OCI-LY7 (cell line): ENCODE data around the gene STXBP1. TPM values are rescaled to one million over a fixed set of nuclear protein-coding genes. Genes with fewer than 3 reads are reported as not detected.
A peak's percentile ranks its signal among the peaks of the same experiment; 100 is the strongest.

Experiments used
- BruUV-seq: library from RNA; stranded (reverse); fragments of 400-500 nt; replicated peaks from 2 replicates; lab custom pipeline; 2021; lab: Mats Ljungman, UMichigan
- CTCF ChIA-PET: fragments of 300-600 bp; sonication (Branson Sonifier 250); formaldehyde crosslinking; loops from one replicate; lab custom pipeline; 2022; ENCODE audit warnings: antibody characterized with exemption; ENCODE audit not compliant: unreplicated experiment; lab: Charles Lee
- POLR2A ChIA-PET: fragments of 300-600 bp; sonication (Branson Sonifier 250); formaldehyde crosslinking; loops from one replicate; lab custom pipeline; 2022; ENCODE audit warnings: antibody characterized with exemption; lab: Charles Lee
- DNase-seq: peaks from one replicate; pipeline ENCODE4 v3.0.0-alpha.2; 2015; ENCODE audit warnings: low spot score
- H2AFZ ChIP-seq: fragments of 200-600 bp; sonication (generic), shearing (Covaris generic); 2 replicates; pipeline ENCODE4 v1.6.1; 2014; ENCODE audit warnings: mild to moderate bottlenecking, antibody characterized with exemption, low read length, moderate library complexity
- H3K27ac ChIP-seq: fragments of 200-600 bp; sonication (generic); 2 replicates; pipeline ENCODE4 v1.5.1; 2014; ENCODE audit warnings: mixed run types, low read depth, mild to moderate bottlenecking, moderate library complexity, low read length, inconsistent platforms; ENCODE audit not compliant: poor library complexity, severe bottlenecking
- H3K36me3 ChIP-seq: fragments of 200-600 bp; sonication (generic); 2 replicates; pipeline ENCODE4 v1.6.1; 2014; ENCODE audit warnings: mild to moderate bottlenecking, antibody characterized with exemption, low read length, moderate library complexity, mixed read lengths; ENCODE audit not compliant: insufficient read depth
- H3K4me1 ChIP-seq: fragments of 200-600 bp; sonication (generic); 2 replicates; pipeline ENCODE4 v1.5.1; 2014; ENCODE audit warnings: mild to moderate bottlenecking, low read length; ENCODE audit not compliant: insufficient read depth, poor library complexity, severe bottlenecking
- H3K4me2 ChIP-seq: fragments of 200-600 bp; sonication (generic); 2 replicates; pipeline ENCODE4 v1.6.1; 2014; ENCODE audit warnings: mild to moderate bottlenecking, low read length
- H3K4me3 ChIP-seq: fragments of 200-600 bp; sonication (generic); 2 replicates; pipeline ENCODE4 v1.5.1; 2014; ENCODE audit warnings: mild to moderate bottlenecking, low read depth, low read length; ENCODE audit not compliant: poor library complexity, severe bottlenecking
- H3K79me2 ChIP-seq: fragments of 200-600 bp; sonication (generic); 2 replicates; pipeline ENCODE4 v1.6.1; 2016; ENCODE audit warnings: low read depth, mild to moderate bottlenecking, low read length, moderate library complexity, mixed read lengths; ENCODE audit not compliant: insufficient read depth
- H3K9me2 ChIP-seq: fragments of 200-600 bp; sonication (generic); 2 replicates; pipeline ENCODE4 v1.6.1; 2016; ENCODE audit warnings: mild to moderate bottlenecking, low read length, mixed read lengths; ENCODE audit not compliant: insufficient read depth
- H3K9me3 ChIP-seq: fragments of 200-600 bp; sonication (generic); 2 replicates; pipeline ENCODE4 v1.6.1; 2014; ENCODE audit warnings: mild to moderate bottlenecking, mixed run types, low read length, mixed read lengths
- H4K20me1 ChIP-seq: fragments of 200-600 bp; sonication (generic); 2 replicates; pipeline ENCODE4 v1.6.1; 2014; ENCODE audit warnings: mild to moderate bottlenecking, antibody characterized with exemption, low read length, moderate library complexity, mixed read lengths; ENCODE audit not compliant: insufficient read depth
- EZH2phosphoT487 ChIP-seq: fragments of 200-600 bp; sonication (generic); IDR thresholded peaks from 2 replicates; pipeline ENCODE4 v1.6.1; 2018; ENCODE audit warnings: low read depth, borderline replicate concordance, mild to moderate bottlenecking, mixed run types, antibody characterized with exemption, low read length, moderate library complexity, mixed read lengths
- intact Hi-C: fragments of 100-400 bp; cut with micrococcal nuclease; formaldehyde crosslinking; loops from one replicate; pipeline ENCODE4 v1.10.0; 2022; ENCODE audit not compliant: unreplicated experiment
- total RNA-seq, 2 experiments: library from RNA; depleted of rRNA in 1 of 2; stranded (reverse); fragments of >200 nt in 1 of 2; shearing (Covaris generic) in 1 of 2; gene quantifications; 2 replicates each; pipeline ENCODE4 v1.2.3, GENCODE V29; 2014 to 2022
- TF ChIP-seq, protein P1 (sequence below): fragments of 200-600 bp; sonication (generic); conservative IDR thresholded peaks from 2 replicates; pipeline ENCODE4 v1.5.1; 2014; ENCODE audit warnings: mild to moderate bottlenecking, antibody characterized with exemption, low read length, moderate library complexity, mixed read lengths

The STXBP1 gene
- total RNA-seq, 2 experiments from 2014 or later: 4.1 to 20.4 TPM

DNA sequence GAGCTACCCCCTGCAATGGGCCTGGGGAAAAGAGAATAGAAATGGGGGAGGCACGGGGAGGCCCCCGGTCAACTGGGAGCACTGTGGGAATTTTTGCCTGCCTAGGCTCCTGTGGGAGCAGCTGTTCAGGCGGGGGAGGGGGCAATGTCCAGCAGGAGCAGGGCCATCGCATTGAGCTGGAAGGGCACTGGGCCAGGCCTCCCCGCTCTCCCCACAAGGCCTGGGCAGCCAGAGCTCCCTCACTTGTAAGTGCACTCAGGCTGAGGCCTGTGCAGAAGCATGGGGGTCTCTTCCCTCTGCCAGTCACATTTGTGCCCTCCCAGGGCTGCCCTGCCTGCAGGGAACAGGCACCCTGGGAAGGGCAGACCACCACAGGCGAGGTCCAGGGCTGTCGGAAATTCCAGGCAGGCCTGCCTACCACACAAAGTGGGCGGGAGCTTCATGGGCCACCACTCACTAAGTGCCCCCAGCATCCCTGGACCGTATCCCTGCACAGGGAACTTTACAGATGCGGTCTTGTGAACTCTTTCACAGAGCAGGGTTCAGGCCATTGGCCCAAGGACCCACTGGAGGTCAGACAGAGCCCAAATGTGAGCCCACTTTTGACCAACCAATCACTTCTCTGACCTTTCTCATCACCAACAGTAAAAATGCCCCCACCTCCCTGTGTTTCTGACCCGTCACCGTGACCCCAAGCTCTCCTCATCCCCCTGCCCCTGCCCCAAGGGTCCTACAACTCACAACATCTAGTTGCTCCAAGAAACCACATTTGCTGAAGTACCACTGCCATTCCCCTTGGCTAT is 93.7 kb downstream of the STXBP1 start:
- H3K9me3 ChIP-seq: no peaks in the 10 kb centered on the region

DNA sequence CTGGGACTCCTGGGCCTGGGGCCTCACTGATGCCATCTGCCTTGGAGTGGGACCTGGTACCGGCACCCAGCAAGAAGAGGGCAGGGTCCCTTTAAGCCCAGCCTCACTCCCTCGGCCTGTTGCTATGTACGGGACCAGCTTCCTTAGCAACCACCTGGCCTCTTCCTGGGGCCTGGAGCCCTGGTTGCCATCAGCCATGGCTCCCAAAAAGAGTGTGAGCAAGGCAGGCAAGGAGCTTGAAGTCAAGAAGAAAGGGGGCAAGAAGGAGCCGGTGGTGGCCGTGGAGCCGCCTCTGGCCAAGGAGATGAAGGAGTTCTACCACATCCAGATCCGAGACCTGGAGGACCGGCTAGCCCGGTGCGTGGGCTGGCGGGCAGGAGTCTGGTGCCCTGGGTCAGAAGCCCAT is 94.8 kb downstream of the STXBP1 start, which contains the start of gene CFAP157:
TSS of gene CFAP157 (plus strand) at position 153 of the 406 bp plus-strand sequence. CDS start at position 197, 44 bp downstream.
- Histone ChIP-seq H3K79me2 (no peaks in the 10 kb centered on the region), H3K9me3 (no peaks in the 10 kb centered on the region), H4K20me1 (no peaks in the 10 kb centered on the region), H3K9me2 (no peaks in the 10 kb centered on the region), H3K4me1 (peaks cover 18% of the 10 kb centered on the region), H3K4me2 (no peak within 1 kb of the TSS), H3K4me3 (no peak within 1 kb of the TSS), H3K36me3 (no peaks in the 10 kb centered on the region), H2AFZ (no peak within 1 kb of the TSS), H3K27ac (no peak within 1 kb of the TSS)
- intact Hi-C loops: no loop called here
- no TSS peak for BruUV-seq
- POLR2A ChIA-PET: no interaction called here
- TF ChIP-seq, protein P1, sequence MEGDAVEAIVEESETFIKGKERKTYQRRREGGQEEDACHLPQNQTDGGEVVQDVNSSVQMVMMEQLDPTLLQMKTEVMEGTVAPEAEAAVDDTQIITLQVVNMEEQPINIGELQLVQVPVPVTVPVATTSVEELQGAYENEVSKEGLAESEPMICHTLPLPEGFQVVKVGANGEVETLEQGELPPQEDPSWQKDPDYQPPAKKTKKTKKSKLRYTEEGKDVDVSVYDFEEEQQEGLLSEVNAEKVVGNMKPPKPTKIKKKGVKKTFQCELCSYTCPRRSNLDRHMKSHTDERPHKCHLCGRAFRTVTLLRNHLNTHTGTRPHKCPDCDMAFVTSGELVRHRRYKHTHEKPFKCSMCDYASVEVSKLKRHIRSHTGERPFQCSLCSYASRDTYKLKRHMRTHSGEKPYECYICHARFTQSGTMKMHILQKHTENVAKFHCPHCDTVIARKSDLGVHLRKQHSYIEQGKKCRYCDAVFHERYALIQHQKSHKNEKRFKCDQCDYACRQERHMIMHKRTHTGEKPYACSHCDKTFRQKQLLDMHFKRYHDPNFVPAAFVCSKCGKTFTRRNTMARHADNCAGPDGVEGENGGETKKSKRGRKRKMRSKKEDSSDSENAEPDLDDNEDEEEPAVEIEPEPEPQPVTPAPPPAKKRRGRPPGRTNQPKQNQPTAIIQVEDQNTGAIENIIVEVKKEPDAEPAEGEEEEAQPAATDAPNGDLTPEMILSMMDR: no peak
- no peak for TF ChIP-seq EZH2phosphoT487
- DNase-seq: peak; percentile 15
- CTCF ChIA-PET: interaction anchor here (0.6 kb wide), 1 partner anchor 77 kb away, joined by 9 read pairs; no protein-coding TSS in a partner anchor

More for the DNA sequence above, 93.7 kb downstream of the STXBP1 start:
- CTCF ChIA-PET: no interaction called here
- Histone ChIP-seq H2AFZ (no peak overlapping the region), H3K79me2 (no peaks in the 10 kb centered on the region), H4K20me1 (no peaks in the 10 kb centered on the region), H3K4me1 (peaks cover 10% of the 10 kb centered on the region), H3K36me3 (no peaks in the 10 kb centered on the region), H3K9me2 (no peaks in the 10 kb centered on the region), H3K27ac (no peak overlapping the region), H3K4me3 (no peak overlapping the region), H3K4me2 (no peak overlapping the region)
- intact Hi-C loops: no loop called here
- TF ChIP-seq EZH2phosphoT487: no peak
- TF ChIP-seq, protein P1: no peak
- POLR2A ChIA-PET: interaction anchor here (1.4 kb wide), 1 partner anchor 10 kb away, joined by 3 read pairs; the partner anchor contains the start of gene PTRH1
- BruUV-seq: no TSS peak
- no peak for DNase-seq

DNA sequence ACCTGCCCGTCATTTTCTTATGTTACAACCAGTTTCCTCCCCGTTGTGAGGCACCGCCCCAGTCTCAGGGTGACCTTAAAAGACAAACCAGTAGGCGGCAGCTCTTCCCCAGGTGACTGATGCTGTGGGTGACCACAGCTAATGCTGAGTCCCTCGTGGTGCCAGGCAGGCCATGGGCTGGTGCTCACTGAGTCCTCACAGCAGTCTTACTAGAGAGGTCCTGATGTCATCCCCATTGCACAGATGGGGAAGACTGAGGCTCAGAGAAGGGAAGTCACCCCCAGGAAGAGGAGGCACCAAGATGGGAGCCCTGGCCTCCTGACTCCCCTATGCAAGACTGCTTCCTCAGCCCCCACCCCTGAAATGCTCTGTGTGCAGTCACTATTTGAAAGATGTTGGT is 95.7 kb downstream of the STXBP1 start:
- H3K4me3 ChIP-seq: no peak overlapping the region
- H3K4me1 ChIP-seq: peaks cover 18% of the 10 kb centered on the region
- no peak overlapping the region for H3K27ac ChIP-seq
- no peak overlapping the region for H2AFZ ChIP-seq
- no peaks in the 10 kb centered on the region for H3K36me3 ChIP-seq
- ChIA-PET CTCF (no interaction called here), POLR2A (no interaction called here)
- no peaks in the 10 kb centered on the region for H4K20me1 ChIP-seq
- BruUV-seq: no TSS peak
- no peaks in the 10 kb centered on the region for H3K9me2 ChIP-seq
- H3K79me2 ChIP-seq: no peaks in the 10 kb centered on the region
- DNase-seq: peak; percentile 55
- no peaks in the 10 kb centered on the region for H3K9me3 ChIP-seq
- TF ChIP-seq, protein P1: peak; percentile 69
- TF ChIP-seq EZH2phosphoT487: no peak
- intact Hi-C loops: no loop called here
- no peak overlapping the region for H3K4me2 ChIP-seq
